Fibroblast of the aortic adventitia (primary cell): Measurements from ENCODE around the gene ERMP1. TPM values are rescaled to one million over a fixed set of nuclear protein-coding genes. Genes with fewer than 3 reads are reported as not detected.

Source experiments
- DNase-seq: peaks from one replicate; pipeline ENCODE4 v3.0.0-alpha.2; 2010; ENCODE audit warnings: low read depth
- H3K4me3 ChIP-seq: 2 replicates; pipeline ENCODE4 v1.5.1; 2011; ENCODE audit warnings: low read depth, mild to moderate bottlenecking, control low read depth, low read length, moderate library complexity
- CTCF ChIP-seq: IDR thresholded peaks from 2 replicates; pipeline ENCODE4 v1.5.1; 2011; ENCODE audit warnings: mild to moderate bottlenecking, low read length, control low read depth, inconsistent platforms; ENCODE audit not compliant: insufficient read depth
- total RNA-seq: library from RNA; depleted of rRNA; stranded (reverse); fragments of >200 nt; gene quantifications from 2 replicates; pipeline ENCODE4 v1.2.3, GENCODE V29; 2012; ENCODE audit warnings: low replicate concordance

The ERMP1 gene
- total RNA-seq, 1 donor, result 9.4 TPM

DNA sequence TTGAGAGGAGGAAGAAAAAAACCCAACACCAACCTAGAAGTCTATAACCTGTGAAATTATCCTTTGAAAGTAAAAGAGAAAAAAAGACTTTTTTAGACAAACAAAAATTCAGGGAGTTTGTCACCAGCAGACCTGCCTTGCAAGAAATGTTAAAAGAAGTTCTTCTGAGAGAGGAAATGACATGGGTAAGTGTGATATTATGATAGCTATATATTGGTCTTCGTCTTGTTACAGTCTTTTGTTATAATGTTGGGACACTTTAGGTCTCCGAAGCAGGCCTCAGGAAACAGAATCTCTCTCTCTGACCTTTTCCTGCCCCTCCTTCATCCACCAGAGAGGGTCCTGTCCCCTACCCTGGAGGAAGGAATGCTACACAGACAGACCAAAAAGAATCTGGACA is 41.1 kb upstream of the ERMP1 start:
- DNase-seq, result no peak
- H3K4me3 ChIP-seq, result no peak overlapping the region
- TF ChIP-seq CTCF, result no peak

- TF ChIP-seq CTCF, result no peak
- no peak overlapping the region for H3K4me3 ChIP-seq
These were observed 40.5 kb upstream of the ERMP1 start for GRCh38 chr9:5873439-5873838.

DNA sequence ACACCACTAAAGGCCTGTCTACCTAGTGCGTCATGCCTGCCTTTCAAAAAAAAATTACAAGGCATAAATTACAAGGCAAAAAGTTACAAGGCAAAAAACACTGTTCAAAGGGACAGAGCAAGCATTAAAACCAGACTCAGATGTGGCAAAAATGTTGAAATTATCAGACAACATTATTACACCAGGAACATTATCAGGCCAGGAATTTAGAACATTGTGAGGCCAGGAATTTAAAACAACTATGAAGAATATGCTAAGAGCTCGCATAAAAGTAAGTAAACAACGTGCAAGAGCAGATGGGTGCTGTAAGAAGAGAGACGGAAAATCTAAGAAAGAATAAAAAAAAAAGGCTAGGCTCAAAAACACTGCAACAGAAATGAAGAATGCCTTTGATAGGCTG is 39.6 kb upstream of the ERMP1 start:
- no peak overlapping the region for H3K4me3 ChIP-seq
- peak; percentile 11 for DNase-seq
- TF ChIP-seq CTCF, result no peak

More at GRCh38 chr9:5873439-5873838, 40.5 kb upstream of the ERMP1 start:
- no peak for DNase-seq

DNA sequence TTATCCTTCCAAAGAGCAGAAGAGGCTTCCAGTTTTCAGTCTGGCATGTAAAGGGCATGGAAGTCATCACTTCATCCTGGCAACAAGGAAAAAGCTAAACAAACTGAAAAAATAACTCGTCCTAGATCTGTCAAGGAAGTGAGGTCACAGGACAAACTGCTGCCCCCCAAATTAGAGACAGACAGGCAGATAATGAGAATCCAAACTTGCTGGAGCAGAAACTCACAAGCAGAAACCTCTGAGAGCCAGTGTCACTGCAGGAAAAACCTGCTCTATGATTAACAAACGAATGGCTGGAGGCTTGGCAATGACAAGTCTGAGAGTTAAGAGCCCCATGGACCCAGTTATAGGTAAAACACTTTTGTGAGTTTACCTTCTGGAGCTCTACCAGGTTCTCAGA is 38.9 kb upstream of the ERMP1 start:
- no peak overlapping the region for H3K4me3 ChIP-seq
- TF ChIP-seq CTCF, result no peak
- no peak for DNase-seq

GRCh38 chr9:5870691-5871090 is 37.8 kb upstream of the ERMP1 start:
- no peak overlapping the region for H3K4me3 ChIP-seq
- no peak for DNase-seq
- TF ChIP-seq CTCF, result no peak

GRCh38 chr9:5870020-5870339 is 37.1 kb upstream of the ERMP1 start:
- no peak for DNase-seq
- no peak overlapping the region for H3K4me3 ChIP-seq
- TF ChIP-seq CTCF, result no peak

DNA sequence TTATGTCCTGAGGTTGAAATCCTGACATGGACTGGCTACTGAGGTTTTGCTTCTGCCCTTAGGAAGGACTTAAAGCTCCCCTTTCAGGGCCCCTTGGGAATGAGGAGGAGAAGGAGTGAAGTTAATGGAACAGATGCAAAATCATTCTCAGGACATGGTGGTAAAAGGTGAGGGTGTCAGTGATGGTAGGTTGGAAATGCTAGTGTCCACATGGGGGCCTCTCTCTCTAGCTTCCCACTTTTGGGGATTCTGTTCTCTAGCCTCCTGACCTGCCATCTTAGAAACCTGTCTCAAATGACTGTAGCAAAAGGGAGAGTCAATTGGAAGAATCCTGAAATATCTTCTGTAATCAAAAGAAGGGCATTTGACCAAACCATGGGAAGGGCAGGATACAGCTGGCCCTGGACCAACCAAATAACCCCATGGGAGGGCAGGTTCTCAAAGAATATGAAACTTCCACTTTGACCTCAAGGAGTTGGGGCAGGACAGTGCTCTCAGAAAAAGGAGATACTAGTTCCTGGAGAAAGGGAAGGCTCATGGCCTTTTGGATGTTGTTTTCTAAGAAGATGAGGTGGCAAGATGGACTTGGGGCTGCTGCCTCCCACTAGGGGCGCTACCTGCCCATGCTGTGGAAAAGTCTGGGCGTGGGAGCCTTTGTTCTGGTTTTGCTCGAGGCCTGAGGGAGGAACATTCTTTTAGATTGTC is 36.5 kb upstream of the ERMP1 start:
- no peak for DNase-seq
- TF ChIP-seq CTCF, result peak; percentile 19
- no peak overlapping the region for H3K4me3 ChIP-seq
